HG03575 (cell line): ENCODE data around the gene CSTB.

ENCODE experiments used
- ATAC-seq: cut with Tn5 transposase; IDR thresholded peaks from one replicate; pipeline ENCODE4 v1.9.1; 2021; ENCODE audit not compliant: unreplicated experiment, insufficient number of reproducible peaks, low FRiP score; ENCODE audit errors: extremely low read depth

Gene CSTB

GRCh38 chr21:43757601-43758000, 18.5 kb downstream of the CSTB start:
- ATAC-seq = no peak

- ATAC-seq = no peak
Observed at GRCh38 chr21:43755820-43756594, 20.1 kb downstream of the CSTB start.

- ATAC-seq = no peak
Observed at GRCh38 chr21:43754948-43755781, 20.9 kb downstream of the CSTB start.

GRCh38 chr21:43753439-43753799, 22.7 kb downstream of the CSTB start:
- no peak for ATAC-seq

GRCh38 chr21:43752758-43753438, 23.2 kb downstream of the CSTB start:
- no peak for ATAC-seq

GRCh38 chr21:43751955-43752591, 24.0 kb downstream of the CSTB start:
- no peak for ATAC-seq

GRCh38 chr21:43750339-43751033, 25.6 kb downstream of the CSTB start:
- no peak for ATAC-seq

- ATAC-seq = no peak
Observed at GRCh38 chr21:43749651-43750262, 26.4 kb downstream of the CSTB start.

- ATAC-seq = no peak
Observed at GRCh38 chr21:43748622-43749021, 27.5 kb downstream of the CSTB start.

GRCh38 chr21:43745772-43746517, 30.2 kb downstream of the CSTB start:
- ATAC-seq = no peak

GRCh38 chr21:43744725-43745124, 31.4 kb downstream of the CSTB start:
- ATAC-seq = no peak

- ATAC-seq = no peak
Observed at GRCh38 chr21:43743947-43744346, 32.2 kb downstream of the CSTB start.

GRCh38 chr21:43741423-43742096, 34.5 kb downstream of the CSTB start:
- no peak for ATAC-seq

GRCh38 chr21:43740497-43741156, 35.5 kb downstream of the CSTB start:
- no peak for ATAC-seq

GRCh38 chr21:43739621-43740435, 36.3 kb downstream of the CSTB start:
- ATAC-seq = no peak
